Transverse colon (tissue), 4 donors: ENCODE data around the gene GSTK1.

Experiments
- CTCF ChIP-seq, 5 experiments: fragments of 200-600 bp in 3 of 5; fragments of 450-650 bp in 2 of 5; sonication (generic) in 3 of 5; IDR thresholded peaks; 1 replicate in 2 of 5; 2 replicates in 3 of 5; pipeline ENCODE4 v1.5.1; 2016 to 2017; ENCODE audit warnings: antibody characterized with exemption in 5 of 5, inconsistent platforms in 3 of 5, mild to moderate bottlenecking in 2 of 5, moderate library complexity in 1 of 5
- POLR2AphosphoS5 ChIP-seq, 3 donors: sonication (generic); formaldehyde crosslinking; IDR thresholded peaks; one replicate each; pipeline ENCODE4 v1.6.1; 2016; ENCODE audit warnings: antibody characterized with exemption in 3 of 3

- TF ChIP-seq CTCF (IDR thresholded peaks at IDR 0.05) (no peak), POLR2AphosphoS5 (IDR thresholded peaks at IDR 0.05) (no peak)
Observed at GRCh38 chr7:143279186-143280098, 16.2 kb downstream of the GSTK1 start.
